HEK293 (cell line): ENCODE results near the gene CATSPER1.

Experiments used
- CTCF ChIA-PET: fragments of 350-600 bp; formaldehyde crosslinking; extraction: SDS; loops from one replicate; lab custom pipeline; 2021; ENCODE audit warnings: antibody characterized with exemption; lab: Yijun Ruan, JAX
- POLR2A ChIA-PET: fragments of 300-600 bp; formaldehyde crosslinking; extraction: SDS; loops from one replicate; lab custom pipeline; 2020; ENCODE audit warnings: antibody characterized with exemption, inconsistent platforms; lab: Yijun Ruan, JAX
- H3K27ac ChIP-seq: fragments of 200-500 bp; sonication (Bioruptor generic); 2 replicates; pipeline ENCODE4 v1.5.1; 2014; ENCODE audit warnings: low read depth, low read length, control low read depth, inconsistent platforms; ENCODE audit errors: extremely low read depth
- H3K36me3 ChIP-seq, 2 experiments: fragments of 200-500 bp in 1 of 2; sonication (Bioruptor generic) in 1 of 2; 1 replicate in 1 of 2; 2 replicates in 1 of 2; pipeline ENCODE4 v1.5.1; 2014 to 2017; ENCODE audit warnings: inconsistent platforms in 2 of 2, low read length in 2 of 2; ENCODE audit not compliant: control insufficient read depth in 2 of 2, insufficient read depth in 1 of 2
- H3K4me1 ChIP-seq: fragments of 200-500 bp; sonication (Bioruptor generic); 2 replicates; pipeline ENCODE4 v1.5.1; 2014; ENCODE audit warnings: mild to moderate bottlenecking, low read length, inconsistent platforms; ENCODE audit not compliant: control insufficient read depth, insufficient read depth
- H3K4me3 ChIP-seq: 2 replicates; pipeline ENCODE4 v1.5.1; 2011; ENCODE audit warnings: low read depth, mild to moderate bottlenecking, control low read depth, low read length, moderate library complexity
- H3K9me3 ChIP-seq: fragments of 200-500 bp; sonication (Bioruptor generic); 2 replicates; pipeline ENCODE4 v1.5.1; 2014; ENCODE audit warnings: low read depth, low read length, inconsistent platforms; ENCODE audit not compliant: control insufficient read depth, insufficient read depth
- GLIS1 ChIP-seq: fragments of 450-650 bp; formaldehyde crosslinking; IDR thresholded peaks from 2 replicates; pipeline ENCODE4 v1.5.1; 2016; ENCODE audit warnings: missing biosample characterization, missing genetic modification characterization
- WT1 ChIP-seq: fragments of 450-650 bp; formaldehyde crosslinking; IDR thresholded peaks from 2 replicates; pipeline ENCODE4 v1.5.1; 2016; ENCODE audit warnings: missing biosample characterization, missing genetic modification characterization
- ZNF16 ChIP-seq: fragments of 450-650 bp; formaldehyde crosslinking; IDR thresholded peaks from 2 replicates; pipeline ENCODE4 v1.5.1; 2016; ENCODE audit warnings: low read depth, missing biosample characterization, missing genetic modification characterization
- ZNF184 ChIP-seq: fragments of 450-650 bp; IDR thresholded peaks from 2 replicates; pipeline ENCODE4 v1.5.1; 2018; ENCODE audit warnings: missing biosample characterization, mild to moderate bottlenecking, missing genetic modification characterization
- ZNF211 ChIP-seq: fragments of 450-650 bp; formaldehyde crosslinking; IDR thresholded peaks from 2 replicates; pipeline ENCODE4 v1.5.1; 2016; ENCODE audit warnings: low read depth, missing biosample characterization, missing genetic modification characterization
- ZNF302 ChIP-seq: fragments of 450-650 bp; formaldehyde crosslinking; IDR thresholded peaks from 2 replicates; pipeline ENCODE4 v1.5.1; 2016; ENCODE audit warnings: missing biosample characterization, missing genetic modification characterization, low read depth
- ZNF350 ChIP-seq: fragments of 450-650 bp; formaldehyde crosslinking; IDR thresholded peaks from 2 replicates; pipeline ENCODE4 v1.5.0; 2017; ENCODE audit warnings: missing biosample characterization, mild to moderate bottlenecking, missing genetic modification characterization
- ZNF426 ChIP-seq: fragments of 450-650 bp; formaldehyde crosslinking; IDR thresholded peaks from 2 replicates; pipeline ENCODE4 v1.5.1; 2017; ENCODE audit warnings: missing biosample characterization, missing genetic modification characterization, mild to moderate bottlenecking, inconsistent platforms, moderate library complexity
- ZNF473 ChIP-seq: fragments of 450-650 bp; formaldehyde crosslinking; IDR thresholded peaks from 2 replicates; pipeline ENCODE4 v1.5.1; 2017; ENCODE audit warnings: missing biosample characterization, missing genetic modification characterization
- ZNF549 ChIP-seq: fragments of 450-650 bp; IDR thresholded peaks from 2 replicates; pipeline ENCODE4 v1.5.1; 2018; ENCODE audit warnings: missing biosample characterization, missing genetic modification characterization, mild to moderate bottlenecking, inconsistent platforms, moderate library complexity
- ZNF658 ChIP-seq: fragments of 450-650 bp; formaldehyde crosslinking; IDR thresholded peaks from 2 replicates; pipeline ENCODE4; 2016; ENCODE audit warnings: missing biosample characterization, missing genetic modification characterization
- ZNF677 ChIP-seq: fragments of 450-650 bp; IDR thresholded peaks from 2 replicates; pipeline ENCODE4 v1.5.0; 2018; ENCODE audit warnings: missing biosample characterization, mild to moderate bottlenecking, missing genetic modification characterization, moderate library complexity
- TF ChIP-seq, protein P1 (sequence below): fragments of 450-650 bp; formaldehyde crosslinking; IDR thresholded peaks from 2 replicates; pipeline ENCODE4 v1.5.1; 2016; ENCODE audit warnings: missing biosample characterization, missing genetic modification characterization
- TF ChIP-seq, protein P2 (sequence below): fragments of 450-650 bp; formaldehyde crosslinking; IDR thresholded peaks from 2 replicates; pipeline ENCODE4 v1.5.1; 2016; ENCODE audit warnings: missing biosample characterization, missing genetic modification characterization
- TF ChIP-seq, protein P3 (sequence below): fragments of 450-650 bp; formaldehyde crosslinking; IDR thresholded peaks from 2 replicates; pipeline ENCODE4 v1.5.1; 2017; ENCODE audit warnings: missing biosample characterization, mild to moderate bottlenecking, missing genetic modification characterization, moderate library complexity
- TF ChIP-seq, protein P4 (sequence below): fragments of 450-650 bp; formaldehyde crosslinking; IDR thresholded peaks from 2 replicates; pipeline ENCODE4 v1.5.1; 2016; ENCODE audit warnings: missing biosample characterization, missing genetic modification characterization

CATSPER1 gene

DNA sequence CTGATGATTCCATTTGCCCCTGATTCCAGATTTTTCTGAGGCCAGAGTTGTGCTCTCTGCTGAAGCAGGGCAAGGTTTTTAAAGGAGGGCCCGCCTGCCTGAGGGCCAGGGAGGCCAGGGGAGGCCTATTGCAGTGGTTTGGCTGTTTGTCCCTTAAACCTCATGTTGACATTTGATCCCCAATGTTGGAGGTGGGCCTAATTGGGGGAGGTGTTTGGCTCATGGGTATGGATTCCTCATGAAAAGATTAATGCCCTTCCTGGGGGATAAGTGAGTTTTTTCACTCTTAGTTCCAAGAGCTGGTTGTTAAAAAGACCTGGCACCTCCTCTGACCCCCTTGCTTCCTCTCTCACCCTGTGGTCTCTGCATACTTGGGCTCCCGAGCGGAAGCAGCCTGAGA is 13.5 kb upstream of the CATSPER1 start:
- Histone ChIP-seq H3K36me3 (no peaks in the 10 kb centered on the region), H3K4me1 (no peaks in the 10 kb centered on the region), H3K27ac (no peak overlapping the region), H3K9me3 (no peaks in the 10 kb centered on the region), H3K4me3 (no peak overlapping the region)
- ChIA-PET POLR2A (no interaction called here), CTCF (interaction anchor here (0.5 to 1.0 kb wide), 2 partner anchors 17 to 118 kb away, joined by 3 to 6 read pairs; no protein-coding TSS in a partner anchor)
- TF ChIP-seq GLIS1 (tag by site-specific recombination) (peak; percentile 52), ZNF658 (tag by site-specific recombination) (no peak)
- TF ChIP-seq, protein P1, sequence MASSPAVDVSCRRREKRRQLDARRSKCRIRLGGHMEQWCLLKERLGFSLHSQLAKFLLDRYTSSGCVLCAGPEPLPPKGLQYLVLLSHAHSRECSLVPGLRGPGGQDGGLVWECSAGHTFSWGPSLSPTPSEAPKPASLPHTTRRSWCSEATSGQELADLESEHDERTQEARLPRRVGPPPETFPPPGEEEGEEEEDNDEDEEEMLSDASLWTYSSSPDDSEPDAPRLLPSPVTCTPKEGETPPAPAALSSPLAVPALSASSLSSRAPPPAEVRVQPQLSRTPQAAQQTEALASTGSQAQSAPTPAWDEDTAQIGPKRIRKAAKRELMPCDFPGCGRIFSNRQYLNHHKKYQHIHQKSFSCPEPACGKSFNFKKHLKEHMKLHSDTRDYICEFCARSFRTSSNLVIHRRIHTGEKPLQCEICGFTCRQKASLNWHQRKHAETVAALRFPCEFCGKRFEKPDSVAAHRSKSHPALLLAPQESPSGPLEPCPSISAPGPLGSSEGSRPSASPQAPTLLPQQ (tag by site-specific recombination), result 0 out of 2 replicates have a peak, but pooled peaks have one; percentile 20

DNA sequence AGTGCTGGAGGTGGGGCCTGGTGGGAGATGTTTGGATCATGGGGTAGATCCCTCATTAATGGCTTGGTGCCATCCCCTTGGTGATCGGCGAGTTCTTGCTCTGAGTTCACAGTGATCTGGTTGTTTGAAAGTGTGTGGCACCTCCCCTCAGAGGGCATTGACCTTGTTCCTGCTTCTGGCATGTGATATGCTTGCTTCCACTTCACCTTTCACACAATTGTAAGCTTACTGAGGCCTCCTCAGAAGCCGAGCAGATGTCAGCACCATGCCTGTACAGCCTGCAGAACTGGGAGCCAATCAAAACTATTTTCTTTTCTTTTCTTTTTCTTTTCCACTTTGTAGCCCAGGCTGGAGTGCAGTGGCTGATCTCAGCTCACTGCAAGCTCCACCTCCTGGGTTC is 11.0 kb upstream of the CATSPER1 start:
- Histone ChIP-seq H3K36me3 (no peaks in the 10 kb centered on the region), H3K9me3 (no peaks in the 10 kb centered on the region), H3K27ac (no peak overlapping the region), H3K4me1 (no peaks in the 10 kb centered on the region), H3K4me3 (no peak overlapping the region)
- CTCF ChIA-PET, result interaction anchor here (0.6 to 4.7 kb wide), 7 partner anchors 8 to 392 kb away, joined by 3 to 37 read pairs (median 3); no protein-coding TSS in a partner anchor
- POLR2A ChIA-PET, result no interaction called here
- TF ChIP-seq, protein P2, sequence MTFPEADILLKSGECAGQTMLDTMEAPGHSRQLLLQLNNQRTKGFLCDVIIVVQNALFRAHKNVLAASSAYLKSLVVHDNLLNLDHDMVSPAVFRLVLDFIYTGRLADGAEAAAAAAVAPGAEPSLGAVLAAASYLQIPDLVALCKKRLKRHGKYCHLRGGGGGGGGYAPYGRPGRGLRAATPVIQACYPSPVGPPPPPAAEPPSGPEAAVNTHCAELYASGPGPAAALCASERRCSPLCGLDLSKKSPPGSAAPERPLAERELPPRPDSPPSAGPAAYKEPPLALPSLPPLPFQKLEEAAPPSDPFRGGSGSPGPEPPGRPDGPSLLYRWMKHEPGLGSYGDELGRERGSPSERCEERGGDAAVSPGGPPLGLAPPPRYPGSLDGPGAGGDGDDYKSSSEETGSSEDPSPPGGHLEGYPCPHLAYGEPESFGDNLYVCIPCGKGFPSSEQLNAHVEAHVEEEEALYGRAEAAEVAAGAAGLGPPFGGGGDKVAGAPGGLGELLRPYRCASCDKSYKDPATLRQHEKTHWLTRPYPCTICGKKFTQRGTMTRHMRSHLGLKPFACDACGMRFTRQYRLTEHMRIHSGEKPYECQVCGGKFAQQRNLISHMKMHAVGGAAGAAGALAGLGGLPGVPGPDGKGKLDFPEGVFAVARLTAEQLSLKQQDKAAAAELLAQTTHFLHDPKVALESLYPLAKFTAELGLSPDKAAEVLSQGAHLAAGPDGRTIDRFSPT (tag by site-specific recombination), result no peak
- TF ChIP-seq ZNF211 (no peak), ZNF184 (tag by site-specific recombination) (no peak), ZNF473 (tag by site-specific recombination) (no peak), ZNF350 (tag by site-specific recombination) (no peak), ZNF426 (tag by site-specific recombination) (no peak), ZNF302 (no peak), WT1 (tag by site-specific recombination) (no peak), ZNF16 (tag by site-specific recombination) (no peak), ZNF549 (tag by site-specific recombination) (no peak), ZNF677 (no peak)
- TF ChIP-seq, protein P3, sequence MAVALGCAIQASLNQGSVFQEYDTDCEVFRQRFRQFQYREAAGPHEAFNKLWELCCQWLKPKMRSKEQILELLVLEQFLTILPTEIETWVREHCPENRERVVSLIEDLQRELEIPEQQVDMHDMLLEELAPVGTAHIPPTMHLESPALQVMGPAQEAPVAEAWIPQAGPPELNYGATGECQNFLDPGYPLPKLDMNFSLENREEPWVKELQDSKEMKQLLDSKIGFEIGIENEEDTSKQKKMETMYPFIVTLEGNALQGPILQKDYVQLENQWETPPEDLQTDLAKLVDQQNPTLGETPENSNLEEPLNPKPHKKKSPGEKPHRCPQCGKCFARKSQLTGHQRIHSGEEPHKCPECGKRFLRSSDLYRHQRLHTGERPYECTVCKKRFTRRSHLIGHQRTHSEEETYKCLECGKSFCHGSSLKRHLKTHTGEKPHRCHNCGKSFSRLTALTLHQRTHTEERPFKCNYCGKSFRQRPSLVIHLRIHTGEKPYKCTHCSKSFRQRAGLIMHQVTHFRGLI (tag by site-specific recombination), result no peak
- TF ChIP-seq, protein P4, sequence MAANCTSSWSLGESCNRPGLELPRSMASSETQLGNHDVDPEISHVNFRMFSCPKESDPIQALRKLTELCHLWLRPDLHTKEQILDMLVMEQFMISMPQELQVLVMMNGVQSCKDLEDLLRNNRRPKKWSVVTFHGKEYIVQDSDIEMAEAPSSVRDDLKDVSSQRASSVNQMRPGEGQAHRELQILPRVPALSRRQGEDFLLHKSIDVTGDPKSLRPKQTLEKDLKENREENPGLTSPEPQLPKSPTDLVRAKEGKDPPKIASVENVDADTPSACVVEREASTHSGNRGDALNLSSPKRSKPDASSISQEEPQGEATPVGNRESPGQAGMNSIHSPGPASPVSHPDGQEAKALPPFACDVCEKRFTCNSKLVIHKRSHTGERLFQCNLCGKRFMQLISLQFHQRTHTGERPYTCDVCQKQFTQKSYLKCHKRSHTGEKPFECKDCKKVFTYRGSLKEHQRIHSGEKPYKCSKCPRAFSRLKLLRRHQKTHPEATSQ (tag by site-specific recombination), result no peak
